Liver (tissue), 9 donors: ENCODE measurements around the gene ESRRB. TPM values are rescaled to one million over a fixed set of nuclear protein-coding genes. Genes with fewer than 3 reads are reported as not detected.
"Not testable (repeated sequence)": the region's sequence is repeated elsewhere in the genome, so short reads cannot be mapped to it uniquely, and the experiment has no call there.

Experiments
- DNase-seq: peaks from one replicate; pipeline ENCODE4 v3.0.0-alpha.2; 2017; ENCODE audit warnings: low spot score
- H3K27ac ChIP-seq, 2 donors: one replicate each; pipeline ENCODE4 v1.7.0; 2013; ENCODE audit warnings: inconsistent platforms in 2 of 2, low read length in 2 of 2, control low read depth in 1 of 2, low read depth in 1 of 2, mild to moderate bottlenecking in 1 of 2
- H3K27me3 ChIP-seq, 4 donors: one replicate each; pipeline versions ENCODE4 v1.6.1 to v1.7.0; 2013; ENCODE audit warnings: low read length in 3 of 4, inconsistent platforms in 1 of 4, mild to moderate bottlenecking in 1 of 4, moderate library complexity in 1 of 4; ENCODE audit not compliant: control insufficient read depth in 4 of 4, insufficient read depth in 4 of 4
- H3K36me3 ChIP-seq, 4 donors: one replicate each; pipeline versions ENCODE4 v1.6.1 to v1.7.0; 2013; ENCODE audit warnings: low read length in 3 of 4, mild to moderate bottlenecking in 3 of 4, low read depth in 1 of 4, moderate library complexity in 1 of 4; ENCODE audit not compliant: control insufficient read depth in 4 of 4, insufficient read depth in 3 of 4
- H3K4me1 ChIP-seq, 4 donors: one replicate each; pipeline versions ENCODE4 v1.6.1 to v1.7.0; 2013; ENCODE audit warnings: low read length in 3 of 4, mild to moderate bottlenecking in 3 of 4, moderate library complexity in 1 of 4; ENCODE audit not compliant: control insufficient read depth in 4 of 4, insufficient read depth in 4 of 4
- H3K4me3 ChIP-seq, 3 donors: one replicate each; pipeline versions ENCODE4 v1.6.1 to v1.7.0; 2013; ENCODE audit warnings: low read length in 3 of 3, control low read depth in 1 of 3, low read depth in 1 of 3, mild to moderate bottlenecking in 1 of 3
- H3K9ac ChIP-seq, 2 donors: one replicate each; pipeline ENCODE4 v1.7.0; 2013; ENCODE audit warnings: low read length in 2 of 2, mild to moderate bottlenecking in 2 of 2, moderate library complexity in 2 of 2, control low read depth in 1 of 2, low read depth in 1 of 2
- H3K9me3 ChIP-seq, 4 donors: one replicate each; pipeline versions ENCODE4 v1.6.1 to v1.7.0; 2013; ENCODE audit warnings: low read length in 3 of 4; ENCODE audit not compliant: control insufficient read depth in 4 of 4
- CTCF ChIP-seq: fragments of 150-350 bp; IDR thresholded peaks from 2 replicates; pipeline ENCODE4 v1.5.1; 2017; ENCODE audit warnings: improper control_type of control experiment, low read depth, low read length; ENCODE audit not compliant: missing input control
- EGR1 ChIP-seq, 2 donors: IDR thresholded peaks; 2 replicates each; pipeline ENCODE4 v1.6.1; 2016 to 2018; ENCODE audit warnings: antibody characterized with exemption in 2 of 2, low read depth in 2 of 2
- FOXA1 ChIP-seq: IDR thresholded peaks from 2 replicates; pipeline ENCODE4 v1.6.1; 2016; ENCODE audit warnings: antibody characterized with exemption
- GABPA ChIP-seq, 2 donors: IDR thresholded peaks in 1 of 2; conservative IDR thresholded peaks in 1 of 2; 2 replicates each; pipeline ENCODE4 v1.6.1; 2016; ENCODE audit warnings: antibody characterized with exemption in 2 of 2, mild to moderate bottlenecking in 1 of 2, moderate library complexity in 1 of 2
- HNF4A ChIP-seq, 2 donors: conservative IDR thresholded peaks; 2 replicates each; pipeline ENCODE4 v1.6.1; 2016; ENCODE audit warnings: antibody characterized with exemption in 2 of 2, mild to moderate bottlenecking in 2 of 2
- HNF4G ChIP-seq: IDR thresholded peaks from 2 replicates; pipeline ENCODE4 v1.6.1; 2016; ENCODE audit warnings: antibody characterized with exemption
- JUND ChIP-seq, 2 donors: IDR thresholded peaks; 2 replicates each; pipeline ENCODE4 v1.6.1; 2016; ENCODE audit warnings: antibody characterized with exemption in 2 of 2
- MAX ChIP-seq: IDR thresholded peaks from 2 replicates; pipeline ENCODE4 v1.6.1; 2016; ENCODE audit warnings: antibody characterized with exemption
- NR2F2 ChIP-seq: IDR thresholded peaks from 2 replicates; pipeline ENCODE4 v1.6.1; 2016; ENCODE audit warnings: antibody characterized with exemption
- RAD21 ChIP-seq, 2 donors: IDR thresholded peaks; 2 replicates each; pipeline ENCODE4 v1.6.1; 2016; ENCODE audit warnings: antibody characterized with exemption in 2 of 2, mild to moderate bottlenecking in 2 of 2
- REST ChIP-seq: IDR thresholded peaks from 2 replicates; pipeline ENCODE4 v1.6.1; 2016; ENCODE audit warnings: antibody characterized with exemption, mild to moderate bottlenecking
- SP1 ChIP-seq: IDR thresholded peaks from 2 replicates; pipeline ENCODE4 v1.6.1; 2018; ENCODE audit warnings: antibody characterized with exemption, mild to moderate bottlenecking
- TAF1 ChIP-seq: conservative IDR thresholded peaks from 2 replicates; pipeline ENCODE4 v1.6.1; 2016; ENCODE audit warnings: antibody characterized with exemption, mild to moderate bottlenecking
- YY1 ChIP-seq: IDR thresholded peaks from 2 replicates; pipeline ENCODE4 v1.6.1; 2016; ENCODE audit warnings: antibody characterized with exemption, mild to moderate bottlenecking
- ZBTB33 ChIP-seq: IDR thresholded peaks from 2 replicates; pipeline ENCODE4 v1.6.1; 2016; ENCODE audit warnings: antibody characterized with exemption
- WGBS: extraction: QIAGEN DNeasy Blood & Tissue Kit; methylation state at CpG from one replicate; pipeline ENCODE4 v1.1.7; 2013; 5-methylcytosine and 5-hydroxymethylcytosine counted together
- polyA plus RNA-seq, 2 donors: library from polyadenylated mRNA; stranded (reverse) in 1 of 2; unstranded in 1 of 2; fragments of 200-250 nt in 1 of 2; fragments of >200 nt in 1 of 2; fragmentation: Nextera tagmentation in 1 of 2; extraction: Ambion mirVana in 1 of 2; gene quantifications; one replicate each; pipeline versions ENCODE4 v1.2.1 to v1.2.3, GENCODE V29; 2013 to 2015
- total RNA-seq, 2 donors: library from RNA; depleted of rRNA; stranded (reverse); fragments of >200 nt; gene quantifications; one replicate each; pipeline ENCODE4 v1.2.3, GENCODE V29; 2014
- donor health status: healthy.
- donor health status: healthy.
- donor health status: healthy.
- donor health status: healthy.
- donor health status: healthy.

ESRRB gene
- total and polyA plus RNA-seq, 4 donors = 0.08 to 0.21 (median 0.11) TPM

GRCh38 chr14:76531821-76532318, 155.9 kb downstream of the ESRRB start:
- WGBS = 83% methylated on average over 15 of the region's 15 CpGs

GRCh38 chr14:76536636-76537035, 160.7 kb downstream of the ESRRB start:
- not testable (repeated sequence) for H3K4me3 ChIP-seq, H3K9ac ChIP-seq, H3K36me3 ChIP-seq, H3K9me3 ChIP-seq, H3K27me3 ChIP-seq, H3K4me1 ChIP-seq, DNase-seq, H3K27ac ChIP-seq
- WGBS = 97% methylated on average over 25 of the region's 25 CpGs

More at GRCh38 chr14:76531821-76532318, 155.9 kb downstream of the ESRRB start:
- TF ChIP-seq ZBTB33 (no peak), MAX (no peak), EGR1 (IDR thresholded peaks at IDR 0.05; ENCODE audit: low read depth in 2 of 2) (no peak), JUND (IDR thresholded peaks at IDR 0.05) (no peak), HNF4G (no peak), REST (no peak), SP1 (no peak), YY1 (no peak), HNF4A (conservative IDR thresholded peaks at IDR 0.05) (no peak)
- Histone ChIP-seq H3K9ac (no peak overlapping the region), H3K36me3 (no peaks in the 10 kb centered on the region), H3K4me1 (no peaks in the 10 kb centered on the region), H3K4me3 (no peak overlapping the region), H3K9me3 (no peaks in the 10 kb centered on the region), H3K27ac (no peak overlapping the region), H3K27me3 (peaks cover 0 to 2% (median 0%) of the 10 kb centered on the region in 4 donors)
- no peak for DNase-seq

- no peaks in the 10 kb centered on the region for H3K36me3 ChIP-seq
- no peak for TF ChIP-seq GABPA (IDR thresholded peaks at IDR 0.05 in 1 of 2, conservative IDR thresholded peaks at IDR 0.05 in 1 of 2)
- no peak for TF ChIP-seq SP1
- no peak for TF ChIP-seq FOXA1
- TF ChIP-seq NR2F2 = no peak
- TF ChIP-seq CTCF = no peak
- TF ChIP-seq TAF1 = no peak
- no peak for TF ChIP-seq JUND (IDR thresholded peaks at IDR 0.05)
- TF ChIP-seq RAD21 (IDR thresholded peaks at IDR 0.05) = no peak
- TF ChIP-seq HNF4G = no peak
- no peak overlapping the region for H3K9ac ChIP-seq
- no peak overlapping the region for H3K4me3 ChIP-seq
- 73% methylated on average over 10 of the region's 10 CpGs for WGBS
- no peaks in the 10 kb centered on the region for H3K4me1 ChIP-seq
- H3K27ac ChIP-seq = no peak overlapping the region
- DNase-seq = no peak
- no peaks in the 10 kb centered on the region for H3K27me3 ChIP-seq
- H3K9me3 ChIP-seq = no peaks in the 10 kb centered on the region
These were observed 162.1 kb downstream of the ESRRB start for GRCh38 chr14:76537906-76538647.
